ENCODE data around the gene MBLAC1. TPM values are rescaled to one million over a fixed set of nuclear protein-coding genes. Genes with fewer than 3 reads are reported as not detected.

MBLAC1 gene
- total and polyA plus RNA-seq, 10 of the 15 experiments (the other 5 are each of a cell fraction or from before 2014, with no cell fraction given) = 0.24 to 3.2 (median 1.8) TPM; not detected in 1

- H3K27me3 ChIP-seq (replicated peaks in 1 of 2; ENCODE audit: control insufficient read depth in 2 of 2, insufficient read depth in 2 of 2, low read length in 1 of 2) = no peaks in the 10 kb centered on the region
- no peaks in the 10 kb centered on the region for H4K20me1 ChIP-seq (ENCODE audit: control insufficient read depth, insufficient read depth)
- peak overlapping the region; percentile 82 for H3K4me3 ChIP-seq
- H3K9me3 ChIP-seq (replicated peaks; ENCODE audit: control insufficient read depth, insufficient read depth, low read length) = no peaks in the 10 kb centered on the region
- TSS peak; percentile 81 for BruUV-seq (replicated peaks)
- FAIRE-seq (no peak), DNase-seq (ENCODE audit: low read depth, low spot score) (no peak), ATAC-seq (no peak)
- no peaks in the 10 kb centered on the region; a peak in 1 of 4 replicates for H3K36me3 ChIP-seq (ENCODE audit: control insufficient read depth in 2 of 2, insufficient read depth in 2 of 2, low read length in 1 of 2)
- ChIA-PET POLR2A (interaction anchor here (1.4 kb wide), 1 partner anchor 18 kb away, joined by 6 read pairs; no protein-coding TSS in a partner anchor), SMC1A (ENCODE audit: uncharacterized antibody, unreplicated experiment) (no interaction called here), RAD21 (ENCODE audit: unreplicated experiment) (no interaction called here), CTCF (no interaction called here)
- peak overlapping the region; percentile 85 for H3K9ac ChIP-seq (ENCODE audit: control insufficient read depth, insufficient read depth, low read length)
- H3K27ac ChIP-seq (ENCODE audit: control insufficient read depth, insufficient read depth) = peak overlapping the region; percentile 91
- H3K4me1 ChIP-seq (ENCODE audit: control insufficient read depth, insufficient read depth, low read length) = peaks cover 3% of the 10 kb centered on the region
- peak overlapping the region; percentile 93 for H2AFZ ChIP-seq (ENCODE audit: control insufficient read depth, low read depth, low read length)
- H3K4me2 ChIP-seq (ENCODE audit: control insufficient read depth, insufficient read depth) = peak overlapping the region; percentile 77
- in situ Hi-C loops (cut with MboI) (no loop called here), intact Hi-C loops (cut with micrococcal nuclease; ENCODE audit: unreplicated experiment) (no loop called here)
- H3K79me2 ChIP-seq (ENCODE audit: control insufficient read depth, insufficient read depth, low read length) = peaks cover 7% of the 10 kb centered on the region
- 18% methylated on average over 18 of the region's 18 CpGs for WGBS (ENCODE audit: insufficient coverage, insufficient replicate concordance, low lambda C conversion rate, missing lambda C conversion rate)
- TF ChIP-seq PAX5 (IDR thresholded peaks at IDR 0.05; ENCODE audit: borderline replicate concordance, low read depth, low read length) = no peak
- no peak for TF ChIP-seq MAX (IDR thresholded peaks at IDR 0.05; ENCODE audit: low read depth, low read length)
- 0 out of 4 replicates have a peak, but pooled peaks of 1 of the 2 experiments have one; percentile 24 for TF ChIP-seq ETV6 (conservative IDR thresholded peaks at IDR 0.05 in 1 of 2, IDR thresholded peaks at IDR 0.05 in 1 of 2; ENCODE audit: borderline replicate concordance in 1 of 2, low read depth in 1 of 2)
- TF ChIP-seq, protein P1, sequence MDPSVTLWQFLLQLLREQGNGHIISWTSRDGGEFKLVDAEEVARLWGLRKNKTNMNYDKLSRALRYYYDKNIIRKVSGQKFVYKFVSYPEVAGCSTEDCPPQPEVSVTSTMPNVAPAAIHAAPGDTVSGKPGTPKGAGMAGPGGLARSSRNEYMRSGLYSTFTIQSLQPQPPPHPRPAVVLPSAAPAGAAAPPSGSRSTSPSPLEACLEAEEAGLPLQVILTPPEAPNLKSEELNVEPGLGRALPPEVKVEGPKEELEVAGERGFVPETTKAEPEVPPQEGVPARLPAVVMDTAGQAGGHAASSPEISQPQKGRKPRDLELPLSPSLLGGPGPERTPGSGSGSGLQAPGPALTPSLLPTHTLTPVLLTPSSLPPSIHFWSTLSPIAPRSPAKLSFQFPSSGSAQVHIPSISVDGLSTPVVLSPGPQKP (IDR thresholded peaks at IDR 0.05; ENCODE audit: low read depth, low read length) = no peak
- TF ChIP-seq SREBF1 (IDR thresholded peaks at IDR 0.05; ENCODE audit: low read length) = no peak
- no peak for TF ChIP-seq MYB (IDR thresholded peaks at IDR 0.05; ENCODE audit: borderline replicate concordance, low read depth, low read length)
- no peak for TF ChIP-seq KLF5 (IDR thresholded peaks at IDR 0.05; ENCODE audit: partially characterized antibody)
Observed at GRCh38 chr7:100118388-100119071, 8.2 kb upstream of the MBLAC1 start.

Measured in GM12878 (cell line).